DMS153 treated with DMSO at 0.1 percent for 48 hours (cell line): ENCODE data around the gene RPL5.

ENCODE experiments used
- DNase-seq: peaks from one replicate; lab custom pipeline; 2025; ENCODE audit not compliant: unreplicated experiment; lab: John Stamatoyannopoulos, UW

The RPL5 gene

DNA sequence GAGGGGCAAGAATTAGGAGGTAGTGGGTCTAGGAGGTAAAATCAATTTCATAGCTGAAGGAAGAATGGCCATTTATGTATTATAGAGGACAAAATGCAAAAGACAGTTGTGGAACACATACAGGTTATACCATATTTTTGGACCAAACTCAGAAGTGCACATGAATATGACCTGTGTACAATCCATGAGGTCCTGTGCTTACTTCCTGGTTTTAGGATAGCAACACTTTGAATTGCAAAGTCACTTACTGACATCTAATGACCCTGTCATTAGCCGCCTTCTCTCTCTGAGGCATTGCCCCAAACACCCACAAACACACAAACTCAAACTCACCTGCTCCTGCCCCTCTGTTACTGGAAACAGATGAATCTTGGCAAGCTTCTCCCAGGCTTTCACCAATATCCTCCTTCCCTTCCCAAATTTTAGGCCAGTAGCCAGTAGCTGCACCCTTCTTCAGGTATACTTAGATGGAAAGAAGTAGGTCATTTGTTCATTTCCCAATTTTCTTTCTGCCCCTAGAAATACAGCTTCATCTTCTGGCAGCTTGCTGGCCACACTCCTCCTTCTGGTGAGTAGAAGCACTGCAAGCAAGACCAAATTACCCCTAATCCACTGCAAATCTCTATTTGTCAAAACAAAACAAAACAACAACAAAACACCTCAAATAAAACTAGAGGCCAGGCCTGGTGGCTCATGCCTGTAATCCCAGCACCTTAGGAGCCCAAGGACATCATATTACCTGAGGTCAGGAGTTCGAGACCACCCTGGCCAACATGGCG lies 13.7 kb upstream of the RPL5 start:
- peak; percentile 3 for DNase-seq

DNA sequence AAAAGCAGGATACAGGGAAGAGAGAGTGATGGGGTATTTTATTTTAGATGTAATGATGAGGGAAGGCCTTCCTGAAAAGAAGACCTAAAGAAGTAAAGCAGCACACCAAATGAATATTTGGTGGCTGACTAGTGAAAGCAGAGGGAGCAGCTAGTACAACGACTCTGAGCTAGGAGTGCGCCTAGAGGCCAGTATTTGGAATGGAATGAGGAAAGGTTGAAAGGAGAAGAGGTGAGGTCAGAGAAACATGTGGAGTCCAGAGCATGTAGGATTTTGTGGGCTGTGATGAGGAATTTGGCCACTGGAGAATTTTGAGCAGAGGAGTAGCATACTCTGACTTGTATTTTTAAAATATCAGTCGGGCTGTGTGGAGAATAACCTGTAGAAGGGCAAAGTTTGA lies 11.8 kb upstream of the RPL5 start:
- no peak for DNase-seq

DNA sequence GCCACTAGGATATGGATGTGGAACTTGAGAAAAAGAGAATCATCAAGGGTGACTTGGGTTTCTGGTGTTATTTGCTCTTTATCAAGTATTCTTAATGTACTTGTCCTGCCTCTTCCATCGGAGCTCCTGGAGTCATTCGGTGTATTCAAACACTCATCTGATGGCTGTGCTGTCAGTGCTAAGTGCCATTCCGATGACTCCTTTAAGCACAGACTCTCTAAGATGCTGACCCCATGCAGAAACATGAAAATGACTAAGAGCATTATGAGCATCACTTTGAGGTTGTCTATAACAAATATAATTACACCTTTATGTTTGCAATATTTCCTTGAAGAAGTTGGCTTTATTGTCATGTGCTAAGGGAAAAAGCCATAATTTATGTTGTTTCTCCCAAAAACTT lies 11.3 kb upstream of the RPL5 start:
- DNase-seq = no peak

DNA sequence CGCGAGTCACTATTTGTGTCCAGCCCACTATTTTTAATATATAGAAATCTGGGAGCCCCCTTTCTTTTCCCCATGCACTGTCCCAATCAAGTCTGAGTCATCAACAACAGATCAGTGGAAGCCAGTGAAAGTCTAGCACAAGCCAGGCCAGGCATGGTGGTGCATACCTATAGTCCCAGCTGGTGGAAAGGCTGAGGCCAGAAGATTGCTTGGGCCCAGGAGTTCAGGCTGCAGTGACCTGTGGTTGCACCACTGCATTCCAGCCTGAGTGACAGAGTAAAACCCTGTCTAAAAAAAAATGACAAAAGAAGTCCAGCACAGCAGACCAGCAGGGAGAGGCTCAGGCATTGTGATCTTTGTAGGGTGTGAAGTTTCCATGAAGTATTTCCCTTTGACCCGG lies 9.0 kb upstream of the RPL5 start:
- DNase-seq = no peak

DNA sequence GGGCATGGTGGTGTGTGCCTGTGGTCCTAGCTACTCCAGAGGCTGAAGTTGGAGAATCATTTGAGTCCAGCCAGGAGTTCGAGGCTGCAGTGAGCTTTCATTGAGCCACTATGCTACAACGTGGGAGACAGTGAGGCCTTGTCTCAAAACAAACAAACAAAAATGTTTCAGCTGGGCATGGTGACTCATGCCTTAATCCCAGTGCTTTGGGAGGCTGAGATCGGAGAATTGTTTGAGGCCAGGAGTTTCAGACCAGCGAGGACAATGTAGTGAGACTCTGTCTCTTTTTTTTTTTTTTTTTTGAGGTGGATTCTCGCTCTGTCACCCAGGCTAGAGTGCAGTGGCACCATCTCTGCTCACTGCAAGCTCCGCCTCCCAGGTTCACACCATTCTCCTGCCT lies 5.0 kb upstream of the RPL5 start:
- DNase-seq = no peak

DNA sequence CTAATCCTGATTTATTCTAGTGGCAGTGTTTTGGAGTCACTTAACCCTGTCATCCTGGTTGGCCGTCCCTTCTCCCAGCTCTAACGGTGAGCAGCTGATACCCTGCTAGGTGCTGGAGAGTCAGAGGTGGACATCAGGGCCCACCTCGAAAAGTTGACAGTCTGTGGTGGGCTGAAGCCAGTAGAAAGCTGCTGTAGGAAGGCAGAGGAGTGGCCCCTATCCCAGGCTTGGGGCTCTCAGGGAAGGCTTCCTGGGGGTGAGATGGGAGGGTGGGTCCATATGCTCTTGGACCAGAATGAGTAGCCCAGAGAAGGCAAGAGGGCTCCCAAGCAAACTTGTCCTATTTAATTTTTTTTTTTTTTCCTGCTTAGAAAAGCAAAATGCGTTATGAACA lies 475 bp upstream of the RPL5 start:
- DNase-seq = no peak

DNA sequence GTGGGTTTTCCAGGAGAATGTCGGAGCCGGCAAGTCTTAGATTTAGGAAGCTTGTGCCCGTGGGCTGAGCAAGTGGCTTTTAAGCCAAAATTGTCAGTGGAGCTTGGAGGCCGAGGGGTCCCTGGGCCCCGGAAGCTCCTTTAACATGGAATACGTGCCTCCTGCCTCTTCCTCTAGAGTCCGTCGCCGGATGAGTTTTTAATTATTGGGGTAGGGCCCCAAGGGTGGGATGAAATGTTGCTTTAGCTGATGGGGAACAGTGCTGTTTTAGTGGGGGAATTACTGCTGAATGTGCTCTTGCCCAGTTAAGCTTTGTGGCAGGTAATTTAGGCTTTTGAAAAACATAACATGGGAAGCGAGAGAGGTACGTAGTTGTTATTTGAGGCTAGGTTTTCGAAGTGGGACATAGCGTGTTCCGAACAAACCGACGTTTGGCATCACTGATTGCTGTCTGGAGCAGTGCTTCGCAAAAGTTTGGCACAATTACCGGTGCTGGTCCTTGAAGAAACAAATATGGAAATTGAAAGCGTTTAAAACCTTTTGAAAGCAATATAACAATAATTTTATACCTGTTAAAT lies 786 bp downstream of the RPL5 start:
- DNase-seq = no peak

DNA sequence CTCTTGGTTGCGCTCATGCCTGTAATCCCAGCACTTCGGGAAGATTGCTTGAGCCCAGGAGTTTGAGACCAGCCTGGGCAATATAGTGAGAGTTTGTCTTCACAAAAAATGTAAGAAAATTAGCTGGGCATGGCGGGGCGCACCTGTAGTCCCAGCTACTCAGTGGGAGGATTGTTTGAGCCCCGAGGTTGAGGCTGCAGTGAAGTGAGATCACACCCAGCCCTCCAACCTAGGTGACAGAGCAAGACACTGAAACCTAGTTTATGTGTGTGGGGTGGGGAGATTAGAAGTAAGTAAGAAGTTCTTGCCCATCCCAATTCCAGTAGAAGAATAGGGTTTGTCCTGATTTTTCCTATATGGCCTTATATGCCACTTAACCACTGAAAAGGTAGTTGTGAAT lies 2.0 kb downstream of the RPL5 start:
- DNase-seq = no peak

DNA sequence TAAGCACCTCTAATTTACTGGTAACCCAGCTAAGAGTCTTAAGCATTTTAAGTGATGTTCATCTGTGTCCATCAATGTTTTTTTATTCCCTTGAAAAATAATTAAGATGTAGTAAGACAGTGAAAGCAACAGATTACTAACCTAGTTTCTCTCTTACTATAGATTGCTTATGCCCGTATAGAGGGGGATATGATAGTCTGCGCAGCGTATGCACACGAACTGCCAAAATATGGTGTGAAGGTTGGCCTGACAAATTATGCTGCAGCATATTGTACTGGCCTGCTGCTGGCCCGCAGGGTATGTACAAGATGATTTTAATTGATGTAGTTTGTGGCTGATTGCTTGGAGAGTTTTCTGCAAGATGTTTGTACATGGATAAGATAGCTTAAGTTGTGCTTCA lies 2.8 kb downstream of the RPL5 start:
- no peak for DNase-seq

DNA sequence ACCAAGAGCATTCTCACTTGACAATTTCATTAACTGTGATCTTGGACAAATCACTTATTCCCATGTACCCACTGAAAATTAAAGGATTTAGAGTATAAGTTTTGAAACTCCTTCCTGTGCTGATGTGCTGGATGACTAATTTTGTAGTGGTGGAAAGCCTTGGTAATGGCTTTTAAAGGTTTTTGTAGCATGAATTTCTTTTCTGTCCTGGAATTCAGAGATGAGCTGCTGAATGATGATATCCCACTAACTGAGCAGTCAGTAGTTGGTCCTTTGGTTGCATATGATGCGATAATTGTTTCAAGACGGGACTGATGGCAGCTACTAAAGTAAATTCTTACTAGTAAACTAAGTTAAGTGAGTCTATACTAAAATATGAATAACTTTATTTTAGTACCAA lies 5.2 kb downstream of the RPL5 start:
- no peak for DNase-seq

DNA sequence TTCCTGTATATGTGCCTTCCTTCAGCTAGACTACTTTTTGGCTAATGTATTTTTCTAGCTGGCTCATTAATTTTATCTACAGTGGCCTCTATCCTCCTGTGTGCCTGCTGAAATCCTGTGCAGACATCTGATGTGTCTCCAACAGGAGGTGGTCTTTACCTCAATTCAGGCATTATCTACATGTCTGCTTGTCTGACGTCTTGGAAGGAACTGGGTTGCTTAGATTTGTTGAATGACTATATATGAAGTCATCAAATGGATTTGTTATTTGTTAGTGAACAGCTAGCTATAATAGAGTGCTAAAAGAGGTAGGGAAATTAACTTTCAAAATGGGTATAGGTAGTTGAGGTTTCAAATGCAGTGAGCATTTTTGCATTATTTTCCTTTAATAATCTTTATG lies 6.7 kb downstream of the RPL5 start:
- DNase-seq = no peak

DNA sequence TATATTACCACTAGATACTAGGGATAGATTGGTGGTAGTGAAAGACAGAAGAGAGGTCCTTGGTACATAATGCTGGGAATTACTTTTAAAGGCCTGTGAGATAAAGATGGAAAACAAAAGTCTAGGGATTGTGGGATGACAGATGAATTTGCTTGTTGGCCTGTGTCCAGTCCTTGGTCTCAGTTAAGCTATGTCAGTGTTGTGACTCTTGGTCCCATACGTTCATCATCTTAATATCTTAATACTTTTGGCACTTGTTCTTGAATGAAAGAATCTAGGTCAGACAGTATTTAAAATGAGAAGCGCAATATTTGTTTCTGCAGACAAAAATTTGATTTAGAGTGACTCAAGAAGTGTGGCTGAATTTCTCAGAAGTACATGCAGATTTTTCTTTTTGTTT lies 7.6 kb downstream of the RPL5 start:
- no peak for DNase-seq

DNA sequence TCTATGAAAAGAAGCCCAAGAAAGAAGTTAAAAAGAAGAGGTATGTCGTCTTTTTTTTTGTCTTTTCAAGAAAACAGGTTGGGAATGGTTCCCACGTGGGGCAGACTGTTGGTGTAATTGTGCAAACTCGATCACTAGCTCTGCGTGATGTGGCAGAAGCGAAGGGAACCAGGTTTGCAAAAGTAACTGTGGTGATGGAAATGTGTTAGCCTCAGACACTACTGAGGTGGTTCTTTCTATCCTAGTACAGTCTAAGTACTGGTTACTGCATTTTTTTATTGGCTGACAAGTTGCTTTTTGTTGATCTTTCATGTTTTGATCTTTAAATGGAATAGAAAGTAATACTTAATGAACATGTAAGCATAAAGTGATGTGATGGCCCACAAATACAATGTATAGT lies 8.8 kb downstream of the RPL5 start:
- no peak for DNase-seq

DNA sequence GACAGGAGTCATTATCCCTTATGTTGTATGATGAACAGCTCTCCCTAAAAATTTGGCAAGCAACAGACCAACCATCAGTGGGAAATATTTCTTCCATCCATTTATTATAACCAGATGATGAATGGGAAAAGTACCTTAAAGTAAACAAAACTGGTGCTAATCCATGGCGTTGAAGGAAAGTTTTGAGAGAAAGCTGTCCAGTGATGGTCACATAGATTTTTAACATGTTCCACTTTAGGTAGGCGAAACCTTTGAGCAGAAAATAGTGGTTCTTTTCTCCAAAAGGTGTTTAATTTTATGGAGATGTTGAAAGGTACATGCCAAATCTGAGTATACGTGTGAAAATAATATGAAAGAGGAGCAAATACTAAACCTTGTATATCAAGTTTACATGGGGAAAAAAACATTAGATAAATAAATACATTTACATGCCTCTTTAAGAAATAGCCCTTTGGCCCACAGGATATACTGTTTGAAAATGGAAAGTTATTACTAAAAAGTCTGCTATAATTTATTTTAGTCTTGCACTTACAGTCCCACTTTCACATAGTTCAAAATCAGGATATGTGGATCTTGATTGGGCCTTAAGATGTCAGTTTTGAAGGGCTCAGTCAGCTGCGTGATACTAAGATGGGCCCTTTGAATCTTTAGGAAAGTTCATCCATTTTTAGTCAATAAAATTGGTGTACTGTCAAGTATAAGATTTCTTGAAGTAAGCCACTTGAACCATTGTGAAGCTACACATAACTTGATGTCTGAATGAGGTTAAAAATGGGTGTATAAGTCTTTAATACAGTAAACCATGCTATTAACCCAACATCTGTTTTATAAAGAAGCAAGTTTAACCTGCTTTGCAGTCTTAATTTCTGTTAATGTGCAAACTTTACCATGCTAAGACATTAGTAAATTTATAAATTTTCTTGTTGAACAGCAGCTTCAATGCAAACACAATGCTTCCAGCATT lies 10.5 kb downstream of the RPL5 start:
- DNase-seq = no peak

DNA sequence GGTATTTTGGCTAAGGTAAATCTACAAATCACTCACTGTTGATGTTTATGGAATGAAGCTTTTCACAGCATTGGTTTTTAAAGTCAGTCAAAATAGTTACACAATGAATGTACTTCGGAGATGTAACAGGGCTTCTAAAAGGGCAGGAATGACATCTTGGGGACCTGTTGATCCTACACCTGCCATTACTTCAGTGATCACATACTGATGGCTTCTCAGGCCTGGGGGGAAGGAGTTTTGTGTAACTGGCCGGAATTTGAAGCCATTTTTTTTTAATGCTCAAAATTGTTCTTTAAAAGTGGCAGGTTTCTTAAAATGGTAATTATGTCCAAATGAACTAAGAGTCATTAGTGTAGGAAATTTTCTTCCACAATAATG lies 11.2 kb downstream of the RPL5 start:
- no peak for DNase-seq

DNA sequence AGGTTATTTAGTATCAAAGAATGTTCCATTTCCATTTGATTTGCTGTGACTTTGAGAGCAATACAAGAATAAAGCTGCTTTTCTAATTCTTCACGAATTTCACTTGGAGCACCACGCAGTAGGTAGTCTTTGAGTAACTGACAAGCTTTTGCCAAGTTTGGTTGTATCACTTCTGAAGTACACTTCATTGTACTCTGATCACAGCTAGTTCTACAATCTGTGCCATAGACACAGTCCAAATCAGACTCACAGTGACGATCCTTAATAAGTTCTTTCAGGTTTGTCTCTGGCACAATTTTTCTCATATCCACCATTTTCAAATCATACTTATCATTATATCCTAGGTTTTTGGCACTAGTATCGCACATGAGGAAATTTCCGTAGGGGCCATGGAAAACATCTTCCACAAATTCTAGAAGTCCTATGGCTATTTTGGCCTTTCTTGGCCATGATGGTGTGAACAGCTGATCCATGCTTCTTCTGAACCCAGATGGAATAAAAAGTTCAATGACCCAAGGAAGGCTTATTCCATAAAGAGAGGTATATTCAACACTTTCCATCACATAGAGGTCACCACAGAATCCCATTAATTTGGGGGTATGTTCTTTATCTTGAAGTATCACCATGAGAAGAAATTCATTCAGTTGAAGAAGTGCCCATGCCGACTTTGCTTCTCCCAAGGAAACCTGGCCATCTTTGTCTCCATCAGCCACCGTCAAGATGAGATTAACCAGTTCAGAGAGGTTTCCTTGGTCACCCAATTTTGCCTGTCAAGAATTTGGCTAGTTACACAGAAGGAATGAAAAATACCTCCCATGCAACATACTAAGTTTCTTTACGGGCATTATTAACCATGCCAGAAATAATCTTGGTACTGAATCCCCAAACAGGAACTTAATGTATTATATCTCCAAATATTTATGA lies 11.9 kb downstream of the RPL5 start:
- no peak for DNase-seq

DNA sequence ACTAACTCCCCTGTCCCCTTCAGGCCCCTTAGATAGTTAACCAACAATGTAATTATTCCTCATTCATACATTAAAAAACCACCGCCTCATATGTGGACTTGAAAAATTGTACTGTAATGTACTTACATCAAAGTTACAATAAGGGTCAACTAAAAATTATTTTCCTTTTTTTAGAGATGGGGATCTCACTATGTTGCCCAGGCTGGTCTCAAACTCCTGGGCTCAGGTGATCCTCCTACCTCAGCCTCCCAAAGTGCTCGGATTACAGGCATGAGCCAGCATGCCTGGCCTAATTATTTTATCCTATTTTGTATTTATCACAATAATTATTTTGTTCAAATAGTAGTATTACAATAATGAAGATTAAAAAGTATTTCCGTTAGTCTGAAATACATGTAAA lies 12.6 kb downstream of the RPL5 start:
- DNase-seq = no peak

DNA sequence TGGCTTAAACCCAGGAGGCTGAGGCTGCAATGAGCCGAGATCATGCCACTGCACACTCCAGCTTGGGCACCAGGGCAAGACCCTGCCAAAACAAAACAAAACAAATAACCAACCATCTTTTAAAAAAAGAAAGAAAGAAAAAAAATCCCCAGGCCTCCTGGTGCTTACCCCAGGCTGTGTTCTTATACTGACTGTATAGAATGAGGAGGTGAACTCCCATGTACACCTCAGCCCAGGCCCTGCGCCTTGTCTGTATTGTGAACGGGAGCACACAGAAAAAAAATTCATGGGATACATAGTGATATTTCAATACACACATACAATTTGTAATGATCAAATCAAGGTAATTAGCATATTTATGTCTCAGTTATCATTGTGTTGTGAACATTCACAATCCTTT lies 14.1 kb downstream of the RPL5 start:
- no peak for DNase-seq

DNA sequence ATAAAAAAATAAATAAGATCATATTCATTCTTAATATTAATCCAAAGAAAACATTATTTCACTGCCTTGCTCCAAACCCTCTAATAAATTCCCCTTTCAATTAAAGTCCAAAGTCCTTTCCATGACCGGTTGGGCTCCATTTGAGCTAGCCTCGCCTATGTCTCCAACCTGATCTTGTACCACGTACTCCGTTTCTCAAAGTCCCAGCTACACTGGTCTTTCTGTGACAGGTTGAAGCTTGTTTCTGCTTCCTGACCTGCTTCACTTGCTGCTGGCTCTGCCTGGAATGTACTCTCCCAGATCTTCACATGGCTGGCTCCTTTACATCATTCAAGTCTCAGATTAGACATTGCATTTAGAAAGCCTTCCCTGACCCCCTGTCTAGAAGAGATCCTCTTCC lies 16.4 kb downstream of the RPL5 start:
- no peak for DNase-seq

DNA sequence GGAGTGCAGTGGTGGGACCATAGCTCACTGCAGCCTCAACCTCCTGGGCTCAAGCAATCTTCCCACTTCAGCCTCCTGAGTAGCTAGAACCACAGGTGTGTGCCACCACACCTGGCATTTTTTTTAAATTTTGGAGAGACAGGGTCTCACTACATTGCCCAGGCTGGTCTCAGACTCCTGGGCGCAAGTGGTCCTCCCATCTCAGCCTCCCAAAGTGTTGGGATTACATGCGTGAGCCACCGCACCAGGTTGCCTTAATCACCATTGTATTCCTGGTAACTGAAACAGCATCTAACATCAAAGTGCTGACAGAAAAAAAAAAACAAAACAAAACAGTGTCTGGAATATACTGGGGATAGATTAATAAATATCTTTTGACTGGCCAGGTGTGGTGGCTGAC lies 18.2 kb downstream of the RPL5 start:
- no peak for DNase-seq

DNA sequence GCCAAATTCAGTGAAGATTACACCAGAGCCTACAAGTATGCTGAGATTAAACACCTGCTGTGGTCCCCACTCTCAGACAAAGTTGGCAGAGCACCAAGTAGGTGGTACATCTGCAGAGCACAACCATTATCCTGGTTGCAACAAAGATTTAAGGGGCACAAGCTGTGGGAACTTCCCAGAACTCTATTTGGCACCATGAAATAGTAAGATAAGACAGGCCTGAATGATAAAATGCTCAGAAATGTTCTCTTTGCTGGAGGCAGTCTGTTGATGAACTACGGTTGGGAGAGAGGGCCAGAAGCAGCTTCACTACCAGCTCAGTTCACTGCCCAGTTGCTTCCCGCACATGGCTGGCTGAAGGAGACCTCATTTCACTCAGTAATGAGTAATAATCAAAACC lies 19.9 kb downstream of the RPL5 start:
- no peak for DNase-seq
